Measurements from ENCODE around the gene NUP85. TPM values are rescaled to one million over a fixed set of nuclear protein-coding genes. Genes with fewer than 3 reads are reported as not detected.
A peak's percentile ranks its signal among the peaks of the same experiment; 100 is the strongest.
"Not testable (repeated sequence)": the region's sequence is repeated elsewhere in the genome, so short reads cannot be mapped to it uniquely, and the experiment has no call there.

NUP85 gene
- total RNA-seq, 2 donors from 2014 or later: 143 to 161 TPM

DNA sequence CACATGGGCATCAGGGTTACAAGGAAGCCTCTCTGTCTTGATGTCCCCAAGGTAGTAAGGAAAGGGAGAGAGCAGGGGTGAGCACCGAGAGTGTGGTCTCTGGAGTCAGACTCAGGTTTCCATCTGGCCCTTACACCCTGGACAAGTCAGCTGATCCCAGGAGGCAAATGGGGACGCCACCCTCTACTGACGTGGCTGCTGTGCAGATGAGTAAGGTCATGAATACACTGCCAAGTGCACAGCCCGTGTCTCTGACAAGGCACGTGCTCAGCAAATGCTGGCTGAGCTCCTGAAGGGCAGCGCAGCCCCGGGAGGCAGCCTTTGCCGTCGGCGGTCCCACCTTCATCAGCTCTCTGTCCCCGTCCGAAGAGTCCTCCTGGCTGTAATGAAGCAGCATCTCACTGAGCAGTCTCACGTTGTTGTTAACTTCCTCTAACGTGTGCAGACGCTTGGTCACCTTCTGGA is 36.5 kb downstream of the NUP85 start:
- H3K4me1 Mint-ChIP-seq: peaks cover 42% of the 10 kb centered on the region
- H3K4me3 Mint-ChIP-seq: peak overlapping the region; percentile 77
- H3K27ac Mint-ChIP-seq: peak overlapping the region; percentile 86
- ATAC-seq (replicated peaks): peak; percentile 69
- H3K27me3 Mint-ChIP-seq: no peaks in the 10 kb centered on the region
- peaks cover 98% of the 10 kb centered on the region for H3K36me3 Mint-ChIP-seq (ENCODE audit: low read depth)
- no peaks in the 10 kb centered on the region for H3K9me3 Mint-ChIP-seq

DNA sequence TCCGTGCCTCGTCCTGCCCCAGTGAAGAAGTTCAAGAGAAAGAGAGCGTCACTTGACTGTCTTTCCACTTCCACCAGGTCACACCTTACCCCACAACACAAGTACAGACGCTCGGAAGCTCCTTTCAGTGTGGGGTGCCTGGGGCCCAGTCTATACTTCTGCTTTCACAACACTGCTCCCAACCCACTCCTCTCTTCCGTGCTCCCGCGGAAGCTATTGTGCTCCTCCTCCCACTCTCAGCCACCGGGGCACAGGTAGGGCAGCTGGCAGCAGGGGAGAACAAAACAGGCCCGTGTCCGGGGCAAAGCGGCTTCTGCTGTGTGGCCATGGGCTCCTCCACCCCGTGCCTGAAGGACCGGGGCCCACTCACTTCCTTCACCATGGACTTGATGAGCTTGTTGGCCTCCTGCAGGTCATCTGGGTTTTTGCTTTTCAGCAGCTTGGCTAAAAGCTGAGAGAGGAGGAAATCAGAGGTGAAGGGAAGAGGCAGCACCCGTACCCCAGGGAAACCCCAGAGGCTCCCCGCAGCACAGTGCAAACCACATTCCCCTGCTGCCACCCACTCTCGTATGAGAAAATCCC is 37.1 kb downstream of the NUP85 start:
- H3K9me3 Mint-ChIP-seq: no peaks in the 10 kb centered on the region
- peak overlapping the region; percentile 77 for H3K4me3 Mint-ChIP-seq
- ATAC-seq (replicated peaks): peak; percentile 56
- peak overlapping the region; percentile 86 for H3K27ac Mint-ChIP-seq
- H3K27me3 Mint-ChIP-seq: no peaks in the 10 kb centered on the region
- peaks cover 98% of the 10 kb centered on the region for H3K36me3 Mint-ChIP-seq (ENCODE audit: low read depth)
- peaks cover 42% of the 10 kb centered on the region for H3K4me1 Mint-ChIP-seq

DNA sequence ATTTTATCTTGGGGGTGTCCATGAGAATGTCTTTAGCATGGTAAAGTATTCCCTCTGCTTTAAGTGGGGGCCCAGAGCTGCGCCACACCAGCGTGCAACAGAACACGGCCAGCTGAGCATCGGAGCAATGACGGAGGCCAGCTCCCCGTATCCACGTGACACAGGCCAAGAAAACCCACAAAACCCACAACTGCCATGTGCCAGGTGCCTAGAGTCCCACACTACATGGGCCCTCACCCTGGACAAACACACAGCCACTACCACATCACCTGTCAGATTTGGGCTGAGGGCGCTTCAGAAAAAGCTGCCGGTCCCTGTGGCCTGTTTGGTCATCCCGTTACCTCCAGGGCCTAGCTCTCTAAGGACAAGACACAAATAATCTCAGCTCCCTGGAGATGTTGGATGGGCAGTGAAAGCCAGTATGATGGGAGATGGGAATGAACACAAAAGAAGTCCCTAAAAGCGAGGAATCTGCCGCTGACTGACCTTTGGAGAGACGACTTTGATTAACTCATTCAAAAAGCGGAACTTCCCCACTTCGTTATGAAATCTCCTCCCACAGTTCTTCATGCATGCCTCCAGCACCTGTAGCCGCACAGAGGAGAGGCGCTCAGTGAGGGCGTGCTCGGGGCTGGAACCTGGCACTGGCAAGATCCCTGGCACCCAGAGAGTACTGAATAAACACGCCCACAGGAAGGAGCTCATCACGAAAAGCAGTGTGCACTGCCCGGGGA is 38.8 kb downstream of the NUP85 start:
- ATAC-seq (replicated peaks): peak; percentile 8
- H3K27ac Mint-ChIP-seq: peak overlapping the region; percentile 75
- peaks cover 36% of the 10 kb centered on the region for H3K4me1 Mint-ChIP-seq
- no peaks in the 10 kb centered on the region for H3K9me3 Mint-ChIP-seq
- no peaks in the 10 kb centered on the region for H3K27me3 Mint-ChIP-seq
- peaks cover 87% of the 10 kb centered on the region for H3K36me3 Mint-ChIP-seq (ENCODE audit: low read depth)
- peak overlapping the region; percentile 77 for H3K4me3 Mint-ChIP-seq

DNA sequence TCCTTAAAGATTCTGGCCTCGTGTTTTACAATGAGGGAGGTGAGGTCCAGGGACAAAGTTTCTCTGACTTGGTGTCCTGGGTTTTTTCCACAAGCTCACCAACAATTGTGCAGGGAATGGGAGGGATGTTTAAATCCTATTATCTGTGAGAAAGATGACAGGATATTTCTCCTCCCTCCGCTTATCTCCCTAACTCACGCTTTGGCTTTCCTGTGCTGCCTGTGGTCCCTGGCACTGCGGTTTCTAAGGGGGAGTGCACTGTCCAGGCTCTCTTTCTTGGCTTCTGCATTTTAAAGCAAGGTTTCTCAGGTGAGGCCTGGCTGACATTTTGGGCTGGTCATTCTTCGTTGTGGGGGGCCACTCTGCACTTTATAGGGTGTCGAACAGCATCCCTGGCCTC is 39.5 kb downstream of the NUP85 start:
- no peak for ATAC-seq (replicated peaks)
- Mint-ChIP-seq H3K9me3 (no peaks in the 10 kb centered on the region), H3K36me3 (ENCODE audit: low read depth) (peaks cover 88% of the 10 kb centered on the region), H3K4me3 (peak overlapping the region; percentile 77), H3K4me1 (peaks cover 43% of the 10 kb centered on the region), H3K27ac (no peak overlapping the region), H3K27me3 (no peaks in the 10 kb centered on the region)

DNA sequence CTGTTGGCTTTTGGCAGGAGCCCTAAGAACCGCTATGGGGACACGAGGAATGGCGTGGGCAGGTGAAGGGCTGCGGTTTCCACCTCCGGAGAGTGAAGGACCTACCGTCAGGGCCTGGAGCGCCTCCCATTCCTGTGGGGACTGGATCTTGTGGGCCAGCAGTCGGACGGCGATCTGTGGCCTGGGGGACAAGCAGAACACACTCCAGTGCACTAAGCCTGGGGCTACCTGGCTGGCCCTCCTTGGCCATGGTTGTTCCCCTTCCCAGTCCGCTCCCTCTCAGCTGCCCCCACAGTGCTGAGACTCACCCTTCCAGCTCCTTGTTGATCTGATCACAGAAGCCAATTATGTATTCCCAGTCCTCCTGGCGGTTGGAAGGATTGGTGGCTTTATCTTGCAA is 40.9 kb downstream of the NUP85 start:
- Mint-ChIP-seq H3K36me3 (ENCODE audit: low read depth) (peaks cover 78% of the 10 kb centered on the region), H3K4me1 (peaks cover 52% of the 10 kb centered on the region)
- ATAC-seq (replicated peaks): no peak

DNA sequence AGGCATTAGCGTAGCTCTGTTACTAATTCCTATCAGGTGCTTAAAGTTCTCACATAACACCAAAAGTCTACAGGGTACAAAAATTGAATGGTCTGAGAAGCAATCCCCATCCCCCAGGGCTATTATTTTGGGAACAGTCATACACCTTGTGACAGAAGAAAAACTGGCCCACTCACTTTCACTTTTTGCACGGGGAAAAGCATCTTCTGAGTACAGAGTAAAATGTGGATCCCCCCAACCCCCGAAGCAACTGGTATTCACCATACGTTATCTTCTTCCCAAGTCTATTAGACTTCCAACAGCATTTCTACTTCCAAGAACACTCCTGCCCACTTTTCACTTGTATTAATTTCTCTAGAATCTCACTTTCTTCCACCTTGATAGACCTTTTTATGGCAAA is 44.1 kb downstream of the NUP85 start:
- H3K27me3 Mint-ChIP-seq: no peaks in the 10 kb centered on the region
- peak overlapping the region; percentile 99 for H3K27ac Mint-ChIP-seq
- peaks cover 53% of the 10 kb centered on the region for H3K4me1 Mint-ChIP-seq
- ATAC-seq (replicated peaks): peak; percentile 28
- no peaks in the 10 kb centered on the region for H3K9me3 Mint-ChIP-seq
- peak overlapping the region; percentile 88 for H3K4me3 Mint-ChIP-seq
- H3K36me3 Mint-ChIP-seq (ENCODE audit: low read depth): peaks cover 55% of the 10 kb centered on the region

More for the DNA sequence above, 40.9 kb downstream of the NUP85 start:
- no peak overlapping the region for H3K27ac Mint-ChIP-seq
- no peaks in the 10 kb centered on the region for H3K27me3 Mint-ChIP-seq
- no peak overlapping the region for H3K4me3 Mint-ChIP-seq
- no peaks in the 10 kb centered on the region for H3K9me3 Mint-ChIP-seq

DNA sequence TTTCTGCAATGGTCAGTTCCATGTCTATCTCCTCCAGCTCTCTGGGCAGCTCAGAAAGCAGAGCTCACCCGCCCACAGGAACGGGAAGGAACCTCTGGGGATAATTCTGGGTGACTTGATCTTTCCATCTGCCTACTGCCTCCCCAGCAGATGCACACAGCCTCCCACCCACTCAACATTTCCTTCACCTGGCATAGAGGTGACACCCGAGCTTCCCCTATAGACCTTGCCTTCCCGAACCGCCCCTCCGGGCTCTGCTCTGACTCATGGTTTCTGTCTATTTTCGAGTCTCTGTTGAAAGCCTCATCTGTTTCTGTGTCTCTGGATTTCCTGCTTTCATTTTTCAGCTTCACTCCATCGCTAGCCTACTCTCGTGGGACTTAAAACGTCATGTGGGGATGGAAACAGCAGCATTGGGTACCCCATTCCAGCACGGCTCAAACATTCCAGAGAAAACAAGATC is 44.6 kb downstream of the NUP85 start:
- Mint-ChIP-seq H3K9me3 (no peaks in the 10 kb centered on the region), H3K27ac (peak overlapping the region; percentile 99), H3K36me3 (ENCODE audit: low read depth) (peaks cover 50% of the 10 kb centered on the region), H3K27me3 (no peaks in the 10 kb centered on the region), H3K4me1 (peaks cover 55% of the 10 kb centered on the region), H3K4me3 (peak overlapping the region; percentile 88)
- ATAC-seq (replicated peaks): peak; percentile 98

DNA sequence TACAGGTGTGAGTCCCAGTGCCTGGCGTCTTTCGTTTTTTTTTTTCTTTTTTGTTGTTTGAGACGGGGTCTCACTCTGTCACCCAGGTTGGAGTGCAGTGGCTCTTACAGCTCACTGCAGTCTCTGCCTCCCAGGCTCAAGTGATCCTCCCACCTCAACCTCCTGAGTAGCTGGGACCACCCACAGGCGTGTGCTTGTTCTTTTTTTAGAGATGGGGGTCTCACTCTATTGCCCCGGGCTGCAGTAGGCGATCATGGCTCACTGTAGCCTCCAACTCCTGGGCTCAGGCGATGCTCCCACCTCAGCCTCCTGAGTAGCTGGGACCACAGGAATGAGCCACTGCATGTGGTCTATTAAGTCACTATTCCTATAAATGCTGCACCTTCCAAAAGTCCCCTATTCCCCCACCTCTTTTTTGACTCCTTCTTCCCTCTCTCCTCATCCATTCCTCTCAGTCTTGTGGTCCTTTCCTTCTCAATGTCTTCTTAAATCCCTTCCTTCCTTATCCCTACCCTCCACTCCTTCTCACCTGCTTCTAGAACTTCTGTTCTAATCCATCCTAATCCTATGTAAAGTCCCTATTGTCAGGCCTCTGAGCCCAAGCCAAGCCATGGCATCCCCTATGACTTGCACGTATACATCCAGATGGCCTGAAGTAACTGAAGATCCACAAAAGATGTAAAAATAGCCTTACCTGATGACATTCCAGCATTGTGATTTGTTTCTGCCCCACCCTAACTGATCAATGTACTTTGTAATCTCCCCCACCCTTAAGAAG is 46.7 kb downstream of the NUP85 start:
- Mint-ChIP-seq H3K36me3 (ENCODE audit: low read depth) (peaks cover 28% of the 10 kb centered on the region), H3K4me3 (peak overlapping the region; percentile 88), H3K9me3 (no peaks in the 10 kb centered on the region), H3K27ac (peak overlapping the region; percentile 81), H3K4me1 (peaks cover 68% of the 10 kb centered on the region), H3K27me3 (no peaks in the 10 kb centered on the region)
- ATAC-seq (replicated peaks): no peak

DNA sequence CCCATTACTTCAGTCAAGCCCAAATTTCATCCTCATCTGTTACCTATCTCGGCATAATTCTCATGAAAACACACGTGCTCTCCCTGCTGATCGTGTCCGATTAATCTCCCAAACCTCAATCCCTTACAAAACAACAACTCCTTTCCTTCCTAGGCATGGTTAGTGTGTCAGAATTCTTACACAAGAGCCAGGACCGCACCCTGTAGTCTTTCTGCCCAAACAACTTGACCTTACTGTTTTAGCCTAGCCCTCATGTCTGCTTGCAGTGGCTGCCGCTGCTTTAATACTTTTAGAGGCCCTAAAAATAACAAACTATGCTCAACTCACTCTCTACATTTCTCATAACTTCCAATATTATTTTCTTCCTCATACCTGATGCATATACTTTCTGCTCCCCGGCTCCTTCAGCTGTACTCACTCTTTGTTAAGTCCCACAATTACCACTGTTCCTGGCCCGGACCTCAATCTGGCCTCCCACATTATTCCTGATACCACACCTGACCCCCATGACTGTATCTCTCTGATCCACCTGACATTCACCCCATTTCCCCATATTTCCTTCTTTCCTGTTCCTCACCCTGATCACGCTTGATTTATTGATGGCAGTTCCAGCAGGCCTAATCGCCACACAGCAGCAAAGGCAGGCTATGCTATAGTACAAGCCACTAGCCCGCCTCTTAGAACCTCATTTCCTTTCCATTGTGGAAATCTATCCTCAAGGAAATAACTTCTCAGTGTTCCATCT is 50.6 kb downstream of the NUP85 start:
- H3K4me3 Mint-ChIP-seq; H3K27me3 Mint-ChIP-seq; ATAC-seq (replicated peaks); H3K9me3 Mint-ChIP-seq: not testable (repeated sequence)
- Mint-ChIP-seq H3K4me1 (peaks cover 61% of the 10 kb centered on the region), H3K36me3 (ENCODE audit: low read depth) (peaks cover 30% of the 10 kb centered on the region), H3K27ac (peak overlapping the region; percentile 77)

DNA sequence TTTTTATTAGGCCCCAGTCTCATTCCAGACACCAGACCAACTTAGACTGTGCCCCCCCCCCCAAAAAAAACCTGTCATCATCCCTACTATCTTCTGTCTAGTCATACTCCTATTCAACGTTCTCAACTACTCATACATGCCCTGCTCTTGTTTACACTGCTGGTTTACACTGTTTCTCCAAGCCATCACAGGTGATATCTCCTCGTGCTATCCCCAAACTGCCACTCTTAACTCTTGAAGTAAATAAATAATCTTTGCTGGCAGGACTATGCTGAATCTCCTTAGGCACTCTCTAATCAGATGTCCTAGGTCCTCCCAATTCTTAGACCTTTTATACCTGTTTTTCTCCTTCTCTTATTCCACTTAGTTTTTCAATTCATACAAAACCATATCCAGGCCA is 51.7 kb downstream of the NUP85 start:
- peak overlapping the region; percentile 77 for H3K27ac Mint-ChIP-seq
- H3K4me1 Mint-ChIP-seq: peaks cover 52% of the 10 kb centered on the region
- not testable (repeated sequence) for ATAC-seq (replicated peaks); H3K4me3 Mint-ChIP-seq; H3K27me3 Mint-ChIP-seq; H3K9me3 Mint-ChIP-seq
- peaks cover 37% of the 10 kb centered on the region for H3K36me3 Mint-ChIP-seq (ENCODE audit: low read depth)

DNA sequence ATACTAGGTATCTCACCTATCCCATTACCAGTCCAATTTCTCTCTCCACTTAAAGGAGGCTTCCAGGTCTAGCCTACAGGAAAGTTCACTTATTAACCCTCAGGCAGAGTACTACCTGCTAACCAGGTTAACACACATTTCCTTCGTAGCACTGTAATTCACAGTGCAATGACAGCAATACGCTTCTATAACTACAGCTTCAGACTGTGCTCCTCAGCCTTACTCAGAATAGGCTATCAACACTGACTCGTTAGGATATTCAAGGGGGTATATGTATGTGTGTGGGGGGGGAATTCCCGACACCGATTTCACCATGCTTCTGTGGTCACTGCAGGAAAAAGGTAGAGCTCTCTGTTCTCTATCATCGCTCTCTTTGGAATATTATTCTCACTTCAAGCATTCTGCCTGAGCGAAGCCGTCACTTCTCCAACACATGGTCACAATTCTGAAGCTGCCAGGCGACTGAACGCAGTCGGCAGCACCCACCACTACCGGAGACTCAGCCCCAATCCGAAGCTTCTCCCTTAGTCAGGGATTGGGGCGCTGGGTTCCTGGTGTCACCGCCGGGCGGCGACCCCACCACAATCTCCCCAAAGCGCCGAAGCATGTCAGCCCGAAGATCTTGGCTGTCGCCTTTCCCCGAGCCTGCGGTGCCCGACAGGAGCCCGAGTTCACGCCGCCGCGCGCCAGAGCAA is 55.3 kb downstream of the NUP85 start:
- Mint-ChIP-seq H3K27me3 (no peaks in the 10 kb centered on the region), H3K4me1 (peaks cover 23% of the 10 kb centered on the region), H3K27ac (peak overlapping the region; percentile 100), H3K9me3 (no peaks in the 10 kb centered on the region), H3K36me3 (ENCODE audit: low read depth) (peaks cover 67% of the 10 kb centered on the region), H3K4me3 (peak overlapping the region; percentile 98)
- peak; percentile 72 for ATAC-seq (replicated peaks)

DNA sequence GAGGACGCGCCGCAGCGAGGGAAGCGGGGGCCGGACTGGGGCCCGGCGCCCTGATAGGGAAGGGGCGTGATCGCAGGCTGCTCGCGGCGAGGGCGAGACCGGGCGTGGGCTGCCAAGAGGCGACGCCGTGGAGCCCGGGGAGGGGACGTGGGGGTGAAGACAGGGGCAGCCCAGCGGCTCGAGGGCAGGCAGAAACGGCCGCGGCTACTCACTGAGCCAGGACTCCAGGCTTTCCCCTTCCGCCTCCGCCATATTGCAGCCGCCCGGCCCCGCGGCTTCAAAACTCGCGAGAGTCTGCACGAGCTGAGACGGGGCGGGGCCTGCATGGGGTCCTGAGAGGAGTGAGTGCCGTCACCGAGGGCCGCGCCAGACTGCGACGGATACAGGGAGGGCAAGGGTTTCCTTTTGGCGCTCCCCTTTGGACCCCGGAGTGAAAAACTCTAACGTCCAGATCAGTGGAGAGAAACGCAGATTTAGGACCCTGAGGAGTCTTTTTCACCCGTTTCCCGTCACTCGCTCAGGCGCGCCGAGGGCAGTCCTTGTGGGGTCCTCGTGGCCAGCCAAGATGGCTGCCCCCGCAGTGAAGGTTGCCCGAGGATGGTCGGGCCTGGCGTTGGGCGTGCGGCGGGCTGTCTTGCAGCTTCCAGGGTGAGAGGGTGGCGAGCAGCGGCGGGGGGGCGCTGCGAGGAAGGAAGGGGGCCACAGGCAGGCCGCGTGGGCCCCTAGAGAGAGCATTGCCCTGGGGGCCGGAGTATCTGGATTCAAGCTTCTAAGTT is 56.0 kb downstream of the NUP85 start, which contains the start of the genes GGA3 and MRPS7:
Gene GGA3, minus strand, starts transcription at position 271 of the 776 bp plus-strand sequence. Its CDS starts 19 bp downstream, at position 252.
Gene MRPS7, plus strand, starts transcription at position 544 of the 776 bp plus-strand sequence. Its CDS starts 22 bp downstream, at position 566.
- Mint-ChIP-seq H3K27ac (peak within 1 kb of the TSS; percentile 100), H3K4me1 (peaks cover 15% of the 10 kb centered on the region), H3K4me3 (peak within 1 kb of the TSS; percentile 98), H3K27me3 (no peaks in the 10 kb centered on the region), H3K36me3 (ENCODE audit: low read depth) (peaks cover 75% of the 10 kb centered on the region), H3K9me3 (no peaks in the 10 kb centered on the region)
- ATAC-seq (replicated peaks): peak; percentile 91

DNA sequence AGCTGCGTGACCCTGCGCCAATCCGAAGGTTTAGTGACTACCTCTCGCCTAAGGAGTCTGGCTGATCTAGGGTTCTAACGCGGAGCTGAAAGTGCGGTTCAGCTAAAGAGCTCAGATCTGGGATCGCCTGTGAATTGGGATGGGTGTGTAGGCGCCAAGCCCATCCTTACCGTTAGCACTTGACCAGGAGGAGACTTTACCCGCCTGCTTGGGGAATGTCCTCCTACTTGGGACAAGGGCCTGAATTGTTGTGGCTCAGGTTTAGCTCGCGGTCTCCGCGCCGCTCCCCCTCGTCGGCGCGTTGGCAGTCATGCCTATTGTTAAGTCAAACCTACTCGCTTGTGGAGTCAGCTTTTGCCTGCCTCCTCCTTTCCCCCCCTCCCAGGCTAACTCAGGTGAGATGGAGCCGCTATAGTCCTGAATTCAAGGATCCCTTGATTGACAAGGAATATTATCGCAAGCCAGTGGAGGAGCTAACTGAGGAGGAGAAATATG is 56.7 kb downstream of the NUP85 start:
- Mint-ChIP-seq H3K4me1 (peaks cover 9% of the 10 kb centered on the region), H3K9me3 (no peaks in the 10 kb centered on the region), H3K36me3 (ENCODE audit: low read depth) (peaks cover 81% of the 10 kb centered on the region), H3K4me3 (peak overlapping the region; percentile 98), H3K27me3 (no peaks in the 10 kb centered on the region), H3K27ac (peak overlapping the region; percentile 100)
- peak; percentile 7 for ATAC-seq (replicated peaks)

Data from activated T-helper 17 cell treated with anti-CD3 and anti-CD28 coated beads, Interleukin-2, amount 50 U/mL, for 72 hours (primary cell).